Ascending aorta (tissue), 2 donors: ENCODE measurements around the gene NAV2. TPM values are rescaled to one million over a fixed set of nuclear protein-coding genes. Genes with fewer than 3 reads are reported as not detected.

Experiments used
- DNase-seq, 2 donors: peaks; one replicate each; pipeline ENCODE4 v3.0.0-alpha.2; 2019; ENCODE audit warnings: low spot score in 2 of 2
- H3K27ac ChIP-seq, 2 donors: fragments of 200-600 bp; sonication (generic); one replicate each; pipeline ENCODE4 v1.5.1; 2016 to 2017; ENCODE audit warnings: mild to moderate bottlenecking in 1 of 2
- H3K27me3 ChIP-seq: fragments of 200-600 bp; sonication (generic); one replicate; pipeline ENCODE4 v1.5.1; 2017
- H3K36me3 ChIP-seq, 2 donors: fragments of 200-600 bp; sonication (generic); one replicate each; pipeline ENCODE4 v1.5.1; 2016
- H3K4me1 ChIP-seq, 2 donors: fragments of 200-600 bp; sonication (generic); one replicate each; pipeline ENCODE4 v1.5.1; 2016 to 2017; ENCODE audit warnings: mild to moderate bottlenecking in 1 of 2
- H3K4me3 ChIP-seq, 2 donors: fragments of 200-600 bp; sonication (generic); one replicate each; pipeline ENCODE4 v1.5.1; 2016 to 2017; ENCODE audit warnings: mild to moderate bottlenecking in 1 of 2
- H3K9me3 ChIP-seq, 2 donors: fragments of 200-600 bp; sonication (generic); one replicate each; pipeline ENCODE4 v1.5.1; 2016
- intact Hi-C: fragments of 100-400 bp; cut with DNase I; formaldehyde crosslinking; loops from one replicate; pipeline ENCODE4 v1.15.1; 2023
- total RNA-seq: library from RNA; depleted of rRNA; stranded (reverse); fragments of >200 nt; gene quantifications from one replicate; pipeline ENCODE4 v1.1.0, GENCODE V29; 2016
- TF ChIP-seq, protein P1 (sequence below), 3 experiments: fragments of 200-600 bp in 2 of 3; fragments of 450-650 bp in 1 of 3; sonication (generic) in 2 of 3; IDR thresholded peaks; one replicate each; pipeline ENCODE4 v1.5.1; 2016 to 2019; ENCODE audit warnings: antibody characterized with exemption in 3 of 3, mild to moderate bottlenecking in 1 of 3, moderate library complexity in 1 of 3

The NAV2 gene
- total RNA-seq, 1 donor from 2014 or later, result 62.6 TPM

- Histone ChIP-seq H3K27ac (no peak overlapping the region), H3K9me3 (no peaks in the 10 kb centered on the region), H3K36me3 (no peaks in the 10 kb centered on the region), H3K27me3 (no peaks in the 10 kb centered on the region), H3K4me3 (no peak overlapping the region), H3K4me1 (peaks cover 8 to 36% of the 10 kb centered on the region in 2 donors)
- TF ChIP-seq, protein P1, sequence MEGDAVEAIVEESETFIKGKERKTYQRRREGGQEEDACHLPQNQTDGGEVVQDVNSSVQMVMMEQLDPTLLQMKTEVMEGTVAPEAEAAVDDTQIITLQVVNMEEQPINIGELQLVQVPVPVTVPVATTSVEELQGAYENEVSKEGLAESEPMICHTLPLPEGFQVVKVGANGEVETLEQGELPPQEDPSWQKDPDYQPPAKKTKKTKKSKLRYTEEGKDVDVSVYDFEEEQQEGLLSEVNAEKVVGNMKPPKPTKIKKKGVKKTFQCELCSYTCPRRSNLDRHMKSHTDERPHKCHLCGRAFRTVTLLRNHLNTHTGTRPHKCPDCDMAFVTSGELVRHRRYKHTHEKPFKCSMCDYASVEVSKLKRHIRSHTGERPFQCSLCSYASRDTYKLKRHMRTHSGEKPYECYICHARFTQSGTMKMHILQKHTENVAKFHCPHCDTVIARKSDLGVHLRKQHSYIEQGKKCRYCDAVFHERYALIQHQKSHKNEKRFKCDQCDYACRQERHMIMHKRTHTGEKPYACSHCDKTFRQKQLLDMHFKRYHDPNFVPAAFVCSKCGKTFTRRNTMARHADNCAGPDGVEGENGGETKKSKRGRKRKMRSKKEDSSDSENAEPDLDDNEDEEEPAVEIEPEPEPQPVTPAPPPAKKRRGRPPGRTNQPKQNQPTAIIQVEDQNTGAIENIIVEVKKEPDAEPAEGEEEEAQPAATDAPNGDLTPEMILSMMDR (IDR thresholded peaks at IDR 0.05), result no peak
- intact Hi-C loops, result loop anchor here (5.0 kb wide), 1 partner anchor 244 kb away; no protein-coding TSS in a partner anchor
- no peak for DNase-seq
Measured at GRCh38 chr11:19806251-19806650, 93.6 kb downstream of the NAV2 start.

DNA sequence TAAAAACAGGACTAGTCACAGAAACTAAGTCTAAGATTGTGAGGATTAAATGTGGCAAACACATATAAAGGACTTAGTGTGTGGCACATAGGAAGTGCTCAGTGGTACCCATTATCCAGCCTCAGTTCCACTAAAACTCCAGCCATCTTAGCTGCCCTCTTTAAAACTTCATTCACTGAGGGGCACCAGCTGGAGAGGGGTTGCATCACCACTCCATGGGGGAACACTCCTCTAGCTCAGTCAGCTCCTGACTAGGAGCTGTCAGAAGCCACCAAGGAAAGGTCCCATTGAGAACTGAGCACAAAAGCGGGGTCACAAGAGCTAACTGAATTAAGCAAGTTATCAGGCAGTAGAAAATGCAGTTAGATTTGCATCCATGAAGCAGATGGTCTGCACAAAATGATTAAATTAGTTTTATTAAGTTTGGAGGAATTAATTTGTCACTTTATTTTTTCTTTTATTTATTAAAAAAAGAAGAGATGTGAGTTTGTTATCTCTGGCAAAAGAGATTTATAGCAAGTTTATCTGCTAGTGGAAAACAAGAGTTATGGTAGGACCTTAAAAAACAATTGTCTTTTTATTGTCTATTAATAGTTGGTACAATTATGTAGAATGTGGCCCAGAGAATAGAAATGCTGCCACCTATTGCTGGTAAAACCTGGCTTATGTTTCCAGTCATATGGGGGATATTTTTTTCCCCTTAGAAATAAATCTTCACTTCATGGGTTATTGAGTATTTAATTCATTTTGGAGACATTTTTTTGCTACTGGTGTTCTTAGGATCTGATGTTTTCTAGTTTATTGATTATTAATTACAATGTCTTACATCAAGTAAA is 95.7 kb downstream of the NAV2 start:
- DNase-seq, result no peak
- H3K4me1 ChIP-seq, result peaks cover 2 to 38% of the 10 kb centered on the region in 2 donors
- no peaks in the 10 kb centered on the region for H3K36me3 ChIP-seq
- TF ChIP-seq, protein P1 (IDR thresholded peaks at IDR 0.05), result no peak
- no peak overlapping the region for H3K4me3 ChIP-seq
- no peaks in the 10 kb centered on the region for H3K27me3 ChIP-seq
- intact Hi-C loops, result loop anchor here (5.0 kb wide), 1 partner anchor 246 kb away; no protein-coding TSS in a partner anchor
- no peaks in the 10 kb centered on the region for H3K9me3 ChIP-seq
- H3K27ac ChIP-seq, result no peak overlapping the region

DNA sequence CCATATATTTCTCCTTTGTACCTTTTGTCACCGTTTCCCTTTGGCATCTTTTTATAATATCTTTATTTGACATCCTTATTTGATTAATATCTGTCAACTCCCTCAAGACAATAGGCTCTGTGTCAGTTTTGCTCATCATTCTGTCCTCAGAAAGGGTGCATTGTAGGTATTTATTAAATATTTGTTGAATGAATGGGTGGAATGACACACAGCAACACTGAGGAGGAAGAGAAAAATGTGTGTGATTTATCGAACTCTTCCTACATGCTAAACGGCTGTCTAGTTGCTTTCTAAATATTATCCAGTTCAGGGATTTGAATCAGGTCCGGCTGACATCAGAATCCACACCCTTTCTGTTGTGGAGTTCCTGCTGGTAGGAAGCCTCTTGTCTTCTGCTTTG is 98.2 kb downstream of the NAV2 start:
- Histone ChIP-seq H3K4me3 (no peak overlapping the region), H3K9me3 (no peaks in the 10 kb centered on the region), H3K4me1 (peaks cover 11 to 46% of the 10 kb centered on the region in 2 donors), H3K27ac (no peak overlapping the region), H3K27me3 (no peaks in the 10 kb centered on the region), H3K36me3 (no peaks in the 10 kb centered on the region)
- TF ChIP-seq, protein P1 (IDR thresholded peaks at IDR 0.05), result no peak
- intact Hi-C loops, result no loop called here
- no peak for DNase-seq

- TF ChIP-seq, protein P1 (IDR thresholded peaks at IDR 0.05), result no peak
- H3K27ac ChIP-seq, result no peak overlapping the region
- no peak overlapping the region for H3K4me3 ChIP-seq
- no peak for DNase-seq
- intact Hi-C loops, result no loop called here
- no peaks in the 10 kb centered on the region for H3K9me3 ChIP-seq
- H3K4me1 ChIP-seq, result peaks cover 11 to 52% of the 10 kb centered on the region in 2 donors
- no peaks in the 10 kb centered on the region for H3K27me3 ChIP-seq
- H3K36me3 ChIP-seq, result no peaks in the 10 kb centered on the region
Measured at GRCh38 chr11:19811380-19811779, 98.7 kb downstream of the NAV2 start.

DNA sequence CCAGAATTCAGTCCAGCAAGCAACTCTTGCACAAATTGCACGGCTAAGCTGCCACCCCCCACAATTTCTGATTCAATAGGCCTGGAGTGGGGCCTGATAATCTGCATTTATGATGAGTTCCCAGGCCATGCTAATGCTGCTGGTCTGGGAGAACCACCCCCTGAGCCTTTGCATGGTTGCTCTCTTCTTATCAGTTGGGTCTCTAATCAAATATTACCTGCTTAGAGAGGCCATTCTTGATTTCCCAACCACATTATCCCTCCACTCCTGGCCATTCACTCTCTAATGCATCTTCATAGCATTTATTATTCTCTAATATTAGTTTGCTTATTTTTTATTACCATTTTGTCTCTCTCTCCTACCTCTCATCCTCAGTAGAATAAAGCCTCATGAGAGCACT is 99.5 kb downstream of the NAV2 start:
- intact Hi-C loops, result no loop called here
- Histone ChIP-seq H3K36me3 (peaks cover 0 to 4% of the 10 kb centered on the region in 2 donors), H3K4me3 (no peak overlapping the region), H3K27ac (no peak overlapping the region), H3K27me3 (no peaks in the 10 kb centered on the region), H3K4me1 (peaks cover 11 to 59% of the 10 kb centered on the region in 2 donors), H3K9me3 (no peaks in the 10 kb centered on the region)
- DNase-seq, result no peak
- TF ChIP-seq, protein P1 (IDR thresholded peaks at IDR 0.05), result no peak
